Kidney capillary endothelial cell (primary cell): ENCODE results near the gene CDC5L.
A peak's percentile ranks its signal among the peaks of the same experiment; 100 is the strongest.

ENCODE experiments used
- DNase-seq: peaks from one replicate; pipeline ENCODE4 v3.0.0-alpha.2; 2018; ENCODE audit warnings: low spot score

CDC5L gene

GRCh38 chr6:44475779-44476434, 88.4 kb downstream of the CDC5L start:
- peak; percentile 63 for DNase-seq

- no peak for DNase-seq
Observed at GRCh38 chr6:44476849-44477248, 89.3 kb downstream of the CDC5L start.

- no peak for DNase-seq
Observed at GRCh38 chr6:44477293-44477894, 89.9 kb downstream of the CDC5L start.

GRCh38 chr6:44478158-44478557, 90.7 kb downstream of the CDC5L start:
- no peak for DNase-seq

GRCh38 chr6:44478591-44479254, 91.2 kb downstream of the CDC5L start:
- DNase-seq: no peak

- DNase-seq: no peak
Observed at GRCh38 chr6:44480097-44480541, 92.6 kb downstream of the CDC5L start.

GRCh38 chr6:44481056-44481455, 93.5 kb downstream of the CDC5L start:
- DNase-seq: no peak

- DNase-seq: no peak
Observed at GRCh38 chr6:44481760-44482159, 94.3 kb downstream of the CDC5L start.

GRCh38 chr6:44485601-44486401, 98.3 kb downstream of the CDC5L start:
- no peak for DNase-seq

GRCh38 chr6:44487002-44487401, 99.5 kb downstream of the CDC5L start:
- DNase-seq: no peak

GRCh38 chr6:44487586-44487985, 100.1 kb downstream of the CDC5L start:
- no peak for DNase-seq

- peak; percentile 93 for DNase-seq
Observed at GRCh38 chr6:44489910-44490604, 102.6 kb downstream of the CDC5L start.

- DNase-seq: no peak
Observed at GRCh38 chr6:44493132-44493531, 105.6 kb downstream of the CDC5L start.

GRCh38 chr6:44493593-44493992, 106.1 kb downstream of the CDC5L start:
- DNase-seq: no peak

GRCh38 chr6:44494011-44494501, 106.5 kb downstream of the CDC5L start:
- DNase-seq: peak; percentile 59

- DNase-seq: peak; percentile 31
Observed at GRCh38 chr6:44495036-44495901, 107.8 kb downstream of the CDC5L start.

- no peak for DNase-seq
Observed at GRCh38 chr6:44496665-44497369, 109.3 kb downstream of the CDC5L start.

GRCh38 chr6:44497807-44498206, 110.3 kb downstream of the CDC5L start:
- DNase-seq: no peak

GRCh38 chr6:44498436-44498835, 110.9 kb downstream of the CDC5L start:
- DNase-seq: no peak

GRCh38 chr6:44499609-44500008, 112.1 kb downstream of the CDC5L start:
- DNase-seq: no peak
